ENCODE data around the gene LRRK1.

DNA sequence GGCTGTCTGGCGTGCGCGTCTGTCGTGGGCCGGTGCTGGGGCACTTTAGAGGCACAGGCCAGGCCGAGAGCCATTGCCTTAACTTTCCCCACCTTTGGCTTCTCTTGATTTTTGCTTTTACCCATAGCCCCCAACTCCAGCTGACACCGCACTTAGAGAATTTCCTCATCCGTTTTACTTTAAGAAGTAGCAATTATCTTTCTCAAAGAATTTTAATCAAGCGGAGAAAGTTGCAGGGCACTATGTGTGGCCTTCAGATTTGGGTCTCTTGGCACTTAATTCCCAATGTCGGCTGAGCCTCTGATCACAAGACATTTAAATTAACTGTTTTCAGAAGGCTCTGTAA is 38.3 kb upstream of the LRRK1 start:
- TF ChIP-seq, protein P1, sequence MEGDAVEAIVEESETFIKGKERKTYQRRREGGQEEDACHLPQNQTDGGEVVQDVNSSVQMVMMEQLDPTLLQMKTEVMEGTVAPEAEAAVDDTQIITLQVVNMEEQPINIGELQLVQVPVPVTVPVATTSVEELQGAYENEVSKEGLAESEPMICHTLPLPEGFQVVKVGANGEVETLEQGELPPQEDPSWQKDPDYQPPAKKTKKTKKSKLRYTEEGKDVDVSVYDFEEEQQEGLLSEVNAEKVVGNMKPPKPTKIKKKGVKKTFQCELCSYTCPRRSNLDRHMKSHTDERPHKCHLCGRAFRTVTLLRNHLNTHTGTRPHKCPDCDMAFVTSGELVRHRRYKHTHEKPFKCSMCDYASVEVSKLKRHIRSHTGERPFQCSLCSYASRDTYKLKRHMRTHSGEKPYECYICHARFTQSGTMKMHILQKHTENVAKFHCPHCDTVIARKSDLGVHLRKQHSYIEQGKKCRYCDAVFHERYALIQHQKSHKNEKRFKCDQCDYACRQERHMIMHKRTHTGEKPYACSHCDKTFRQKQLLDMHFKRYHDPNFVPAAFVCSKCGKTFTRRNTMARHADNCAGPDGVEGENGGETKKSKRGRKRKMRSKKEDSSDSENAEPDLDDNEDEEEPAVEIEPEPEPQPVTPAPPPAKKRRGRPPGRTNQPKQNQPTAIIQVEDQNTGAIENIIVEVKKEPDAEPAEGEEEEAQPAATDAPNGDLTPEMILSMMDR (IDR thresholded peaks at IDR 0.05; ENCODE audit: low read depth, low read length, poor library complexity, severe bottlenecking): no peak
- TF ChIP-seq EZH2phosphoT487 (IDR thresholded peaks at IDR 0.05; ENCODE audit: borderline replicate concordance, low read length): no peak

Data from DOHH2 (cell line).